HCT116 (cell line): Measurements from ENCODE around the gene NTN3. TPM values are rescaled to one million over a fixed set of nuclear protein-coding genes. Genes with fewer than 3 reads are reported as not detected.

Experiments
- ATAC-seq: fragments of 200-7000 bp; cut with Tn5 transposase; 2 replicates; pipeline ENCODE4 v1.9.1; 2020; ENCODE audit warnings: mild to moderate bottlenecking, moderate library complexity
- Bru-seq: library from RNA; stranded (reverse); fragments of 400-500 nt; gene quantifications from one replicate; lab custom pipeline; 2021; lab: Mats Ljungman, UMichigan
- BruChase-seq, 2 experiments: library from RNA; stranded (reverse); fragments of 400-500 nt; gene quantifications; one replicate each; lab custom pipeline; 2021; lab: Mats Ljungman, UMichigan
- BruUV-seq: library from RNA; stranded (reverse); fragments of 400-500 nt; replicated peaks from 2 replicates; lab custom pipeline; 2021; lab: Mats Ljungman, UMichigan
- CTCF ChIA-PET: fragments of 300-600 bp; sonication (Branson Sonifier 250); formaldehyde crosslinking; loops from one replicate; lab custom pipeline; 2021; ENCODE audit warnings: antibody characterized with exemption; lab: Charles Lee
- POLR2A ChIA-PET: fragments of 300-600, 350-600 bp; sonication (Branson Sonifier 250); formaldehyde crosslinking; loops from one replicate; lab custom pipeline; 2021; ENCODE audit warnings: antibody characterized with exemption; lab: Charles Lee
- RAD21 ChIA-PET, 2 experiments: fragments of 300-600 bp; sonication (Branson Sonifier 250); formaldehyde crosslinking; loops; one replicate each; lab custom pipeline; 2023; ENCODE audit warnings: low total read pairs in 2 of 2; ENCODE audit not compliant: uncharacterized antibody in 2 of 2, unreplicated experiment in 2 of 2, low non-redundant PET in 1 of 2; lab: Charles Lee
- DNase-seq: peaks from one replicate; pipeline ENCODE4 v3.0.0-alpha.2; 2010; ENCODE audit warnings: low read depth, low spot score
- H2AFZ ChIP-seq: fragments of 200-600 bp; shearing (Covaris generic), sonication (generic); 2 replicates; pipeline ENCODE4 v1.6.1; 2017; ENCODE audit warnings: low read depth, mixed run types, mixed read lengths, antibody characterized with exemption, low read length; ENCODE audit not compliant: poor library complexity, severe bottlenecking
- H3K27ac ChIP-seq: 2 replicates; pipeline ENCODE4 v1.5.1; 2012; ENCODE audit warnings: low read depth, low read length
- H3K27me3 ChIP-seq: fragments of 200-600 bp; sonication (generic); 2 replicates; pipeline ENCODE4 v1.6.1; 2016; ENCODE audit warnings: mixed run types, low read length, mixed read lengths; ENCODE audit not compliant: insufficient read depth
- H3K36me3 ChIP-seq, 2 experiments: fragments of 200-500 bp in 1 of 2; fragments of 200-600 bp in 1 of 2; sonication (Bioruptor generic) in 1 of 2; sonication (generic) in 1 of 2; 2 replicates each; pipeline versions ENCODE4 v1.5.1 to v1.6.1; 2014 to 2016; ENCODE audit warnings: low read length in 2 of 2, inconsistent platforms in 1 of 2, mixed read lengths in 1 of 2, mixed run types in 1 of 2; ENCODE audit not compliant: insufficient read depth in 2 of 2, control insufficient read depth in 1 of 2
- H3K4me1 ChIP-seq, 2 experiments: fragments of 200-600 bp in 1 of 2; sonication (generic) in 1 of 2; 2 replicates each; pipeline versions ENCODE4 v1.5.1 to v1.6.1; 2012 to 2017; ENCODE audit warnings: low read length in 2 of 2, inconsistent platforms in 1 of 2, mild to moderate bottlenecking in 1 of 2, mixed read lengths in 1 of 2, mixed run types in 1 of 2, moderate library complexity in 1 of 2; ENCODE audit not compliant: insufficient read depth in 2 of 2, control insufficient read depth in 1 of 2
- H3K4me2 ChIP-seq: fragments of 200-600 bp; sonication (generic); 2 replicates; pipeline ENCODE4 v1.6.1; 2017; ENCODE audit warnings: mixed run types, low read length, mixed read lengths
- H3K4me3 ChIP-seq, 2 experiments: fragments of 200-600 bp in 1 of 2; sonication (generic) in 1 of 2; replicated peaks in 1 of 2; 2 replicates each; pipeline ENCODE4 v1.5.1; 2011 to 2016; ENCODE audit warnings: low read length in 2 of 2, control low read depth in 1 of 2, low read depth in 1 of 2, mild to moderate bottlenecking in 1 of 2, mixed read lengths in 1 of 2, mixed run types in 1 of 2
- H3K79me2 ChIP-seq: fragments of 200-600 bp; sonication (generic); 2 replicates; pipeline ENCODE4 v1.6.1; 2017; ENCODE audit warnings: mild to moderate bottlenecking, mixed run types, low read length, moderate library complexity, mixed read lengths; ENCODE audit not compliant: insufficient read depth
- H3K9ac ChIP-seq: fragments of 200-600 bp; sonication (generic); 2 replicates; pipeline ENCODE4 v1.6.1; 2016; ENCODE audit warnings: low read length, mixed read lengths
- H3K9me2 ChIP-seq: fragments of 200-600 bp; sonication (generic), shearing (Covaris generic); 2 replicates; pipeline ENCODE4 v1.6.1; 2017; ENCODE audit warnings: mixed run types, mild to moderate bottlenecking, moderate library complexity; ENCODE audit not compliant: insufficient read depth
- H3K9me3 ChIP-seq, 2 experiments: fragments of 200-500 bp in 1 of 2; fragments of 200-600 bp in 1 of 2; sonication (Bioruptor generic) in 1 of 2; sonication (generic) in 1 of 2; 2 replicates each; pipeline ENCODE4 v1.6.1; 2014 to 2017; ENCODE audit warnings: low read length in 2 of 2, mixed read lengths in 2 of 2, inconsistent platforms in 1 of 2, low read depth in 1 of 2, mild to moderate bottlenecking in 1 of 2, mixed run types in 1 of 2, moderate library complexity in 1 of 2; ENCODE audit not compliant: control insufficient read depth in 1 of 2, insufficient read depth in 1 of 2
- H4K20me1 ChIP-seq: fragments of 200-600 bp; sonication (generic), shearing (Covaris generic); 2 replicates; pipeline ENCODE4 v1.6.1; 2017; ENCODE audit warnings: mixed run types, mild to moderate bottlenecking, moderate library complexity; ENCODE audit not compliant: insufficient read depth
- CBX3 ChIP-seq: IDR thresholded peaks from 2 replicates; pipeline ENCODE4 v1.6.1; 2012; ENCODE audit warnings: low read depth
- ELF1 ChIP-seq: IDR thresholded peaks from 2 replicates; pipeline ENCODE4 v1.6.1; 2012; ENCODE audit warnings: low read depth, borderline replicate concordance
- EZH2 ChIP-seq: fragments of 200-600 bp; sonication (generic); IDR thresholded peaks from 2 replicates; pipeline ENCODE4 v1.6.1; 2017; ENCODE audit warnings: antibody characterized with exemption, mixed run types
- FOSL1 ChIP-seq: IDR thresholded peaks from 2 replicates; pipeline ENCODE4 v1.6.1; 2012; ENCODE audit warnings: low read depth
- JUND ChIP-seq: IDR thresholded peaks from 2 replicates; pipeline ENCODE4 v1.6.1; 2012
- POLR2AphosphoS5 ChIP-seq: IDR thresholded peaks from 2 replicates; pipeline ENCODE4 v1.6.1; 2011; ENCODE audit warnings: mild to moderate bottlenecking, low read depth, low read length, moderate library complexity
- SIN3A ChIP-seq: IDR thresholded peaks from 2 replicates; pipeline ENCODE4 v1.6.1; 2012; ENCODE audit warnings: low read depth
- ZFX ChIP-seq: fragments of 450-650 bp; IDR thresholded peaks from 2 replicates; pipeline ENCODE4 v1.6.1; 2017
- ZNF274 ChIP-seq: fragments of 200-500 bp; sonication (Bioruptor generic); IDR thresholded peaks from 2 replicates; pipeline ENCODE4 v1.6.1; 2014; ENCODE audit warnings: mild to moderate bottlenecking, low read depth, low read length, inconsistent platforms
- intact Hi-C: fragments of 100-400 bp; cut with micrococcal nuclease; formaldehyde crosslinking; loops from 2 replicates; pipeline ENCODE4 v1.10.0; 2022
- long read RNA-seq: library from polyadenylated mRNA; unstranded; transcript quantifications from one replicate; pipeline ENCODE4 v2.0.0, GENCODE V29; 2021; ENCODE audit not compliant: unreplicated experiment
- polyA plus RNA-seq: library from polyadenylated mRNA; unstranded; fragments of >200 nt; gene quantifications from 2 replicates; pipeline ENCODE4 v1.2.1, GENCODE V29; 2012; ENCODE audit warnings: missing spikeins
- total RNA-seq: library from RNA; stranded (reverse); gene quantifications from one replicate; pipeline ENCODE4 v1.2.1, GENCODE V29; 2021; ENCODE audit not compliant: unreplicated experiment
- TF ChIP-seq, protein P1 (sequence below): IDR thresholded peaks from 2 replicates; pipeline ENCODE4 v1.6.1; 2012

NTN3 gene
- 0.30 TPM for total RNA-seq
- 0.17 TPM in 1 of 2 replicates, not detected in the other for polyA plus RNA-seq
- Bru-seq, nascent RNA = percentile 19 among the genes with signal in this experiment
- BruChase-seq, experiment 1, labeled RNA remaining after a 6-hour chase = percentile 17 among the genes with signal in this experiment
- BruChase-seq, experiment 2, labeled RNA remaining after a 2-hour chase = percentile 15 among the genes with signal in this experiment
- long read RNA-seq = 0 reads

DNA sequence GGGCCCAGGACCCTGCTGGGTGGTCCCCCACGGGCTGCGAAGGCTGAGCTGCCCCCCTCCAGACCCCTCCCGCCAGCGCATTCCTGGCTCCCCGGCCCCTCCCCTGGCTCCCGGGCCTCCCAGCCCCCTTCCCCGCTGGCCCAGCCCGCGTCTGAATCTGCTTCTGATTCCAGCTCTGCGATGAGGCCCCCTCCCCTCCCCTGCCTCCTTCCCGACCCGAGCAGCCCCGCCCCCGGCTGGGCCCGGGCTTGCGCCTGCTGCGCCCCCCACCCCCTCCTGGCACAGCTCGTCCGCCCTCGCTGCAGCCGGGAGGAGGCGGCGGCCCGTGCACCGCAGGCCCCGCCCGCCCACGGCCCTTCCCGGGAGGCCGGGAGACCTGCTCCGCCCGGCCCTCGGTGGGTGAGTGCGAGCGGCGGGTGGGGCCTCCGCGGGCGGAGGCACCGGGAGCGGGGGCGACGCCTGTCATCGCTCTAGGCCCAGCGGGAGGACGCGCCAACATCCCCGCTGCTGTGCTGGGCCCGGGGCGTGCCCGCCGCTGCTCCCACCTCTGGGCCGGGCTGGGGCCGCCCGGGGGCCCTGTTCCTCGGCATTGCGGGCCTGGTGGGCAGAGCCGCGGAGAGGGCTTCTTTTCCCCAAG is at the start of gene NTN3:
Gene NTN3, plus strand, starts transcription at position 282 of the 637 bp plus-strand sequence. CDS start 405 bp downstream, outside the sequence.
- no peaks in the 10 kb centered on the region for H4K20me1 ChIP-seq
- POLR2A ChIA-PET = no interaction called here
- RAD21 ChIA-PET = no interaction called here
- H3K4me3 ChIP-seq = no peak within 1 kb of the TSS
- no peaks in the 10 kb centered on the region for H3K9me3 ChIP-seq
- no peaks in the 10 kb centered on the region for H3K9me2 ChIP-seq
- ATAC-seq = no peak
- no peak within 1 kb of the TSS for H2AFZ ChIP-seq
- H3K4me1 ChIP-seq = peaks cover 33 to 70% of the 10 kb centered on the region in 2 experiments
- intact Hi-C loops = no loop called here
- TF ChIP-seq ZFX = peak; percentile 69; the same call in 1 of the 2 replicates
- TF ChIP-seq SIN3A = no peak
- CTCF ChIA-PET = no interaction called here
- H3K27ac ChIP-seq = peak within 1 kb of the TSS; percentile 22; the same call in 1 of the 2 replicates
- peaks cover 6% of the 10 kb centered on the region; the same call in 1 of the 2 replicates for H3K79me2 ChIP-seq
- H3K4me2 ChIP-seq = peak within 1 kb of the TSS; percentile 57
- DNase-seq = no peak
- no peaks in the 10 kb centered on the region for H3K36me3 ChIP-seq
- no peaks in the 10 kb centered on the region for H3K27me3 ChIP-seq
- no TSS peak for BruUV-seq
- H3K9ac ChIP-seq = peak within 1 kb of the TSS; percentile 32

DNA sequence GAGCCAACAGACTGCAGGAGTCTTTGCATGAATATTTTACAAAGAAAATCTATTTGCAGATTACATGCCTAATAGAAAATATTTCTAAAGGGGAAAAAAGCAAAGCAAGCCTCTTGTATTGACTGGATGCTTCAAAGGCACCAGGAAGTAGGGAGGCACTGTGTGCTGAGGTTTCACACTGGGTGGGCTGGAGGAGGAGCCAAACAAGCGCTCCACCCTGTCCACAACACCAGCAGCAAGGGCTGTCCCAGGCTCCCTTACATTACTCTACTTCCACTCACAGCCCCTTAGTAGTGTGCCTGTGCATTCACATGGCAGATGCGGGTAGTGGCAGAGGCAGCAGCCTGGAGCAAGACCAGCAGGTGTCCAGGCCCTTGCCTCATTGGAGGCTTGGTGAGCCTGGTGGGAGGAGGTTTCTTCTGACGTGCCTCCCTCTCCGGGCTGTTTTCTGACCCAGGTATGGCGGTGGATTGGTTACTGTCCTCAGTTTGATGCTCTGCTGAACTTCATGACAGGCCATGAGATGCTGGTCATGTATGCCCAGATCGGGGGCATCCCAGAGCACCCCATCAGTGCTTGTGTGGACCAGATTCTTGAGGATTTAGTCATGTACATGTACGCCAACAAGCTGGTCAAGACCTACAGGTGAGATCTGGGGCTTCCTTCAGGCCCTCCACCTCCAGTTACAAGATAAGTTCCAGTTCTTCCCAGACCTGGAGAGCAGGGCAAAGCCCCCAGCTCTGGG is 48.8 kb upstream of the NTN3 start:
- DNase-seq (no peak), ATAC-seq (no peak)
- no peak overlapping the region for H2AFZ ChIP-seq
- no peaks in the 10 kb centered on the region for H3K27me3 ChIP-seq
- BruUV-seq = no TSS peak
- ChIA-PET RAD21 (no interaction called here), CTCF (no interaction called here), POLR2A (no interaction called here)
- no peaks in the 10 kb centered on the region for H3K36me3 ChIP-seq
- intact Hi-C loops = loop anchor here (2.0 to 10.0 kb wide), 3 partner anchors 81 to 157 kb away; partner anchors contain the start of genes ABCA3 and RNPS1
- H3K4me2 ChIP-seq = no peak overlapping the region
- no peaks in the 10 kb centered on the region for H4K20me1 ChIP-seq
- H3K4me1 ChIP-seq = peaks cover 3 to 16% of the 10 kb centered on the region in 2 experiments; a peak in 2 of 4 replicates
- H3K9me3 ChIP-seq = no peaks in the 10 kb centered on the region
- no peak overlapping the region for H3K9ac ChIP-seq
- H3K4me3 ChIP-seq = no peak overlapping the region
- no peaks in the 10 kb centered on the region for H3K79me2 ChIP-seq
- TF ChIP-seq EZH2 (no peak), ZNF274 (no peak), JUND (no peak), CBX3 (no peak), FOSL1 (no peak), POLR2AphosphoS5 (no peak), ELF1 (no peak)
- TF ChIP-seq, protein P1, sequence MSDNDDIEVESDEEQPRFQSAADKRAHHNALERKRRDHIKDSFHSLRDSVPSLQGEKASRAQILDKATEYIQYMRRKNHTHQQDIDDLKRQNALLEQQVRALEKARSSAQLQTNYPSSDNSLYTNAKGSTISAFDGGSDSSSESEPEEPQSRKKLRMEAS = no peak
- no peak overlapping the region for H3K27ac ChIP-seq
- H3K9me2 ChIP-seq = no peaks in the 10 kb centered on the region
